Thoracic aorta (tissue), 2 donors: ENCODE measurements around the gene GLP2R. TPM values are rescaled to one million over a fixed set of nuclear protein-coding genes. Genes with fewer than 3 reads are reported as not detected.

Source experiments
- ATAC-seq: fragments of 150-250 bp; one replicate; pipeline ENCODE4 v1.8.0; 2017; ENCODE audit warnings: low read depth; ENCODE audit not compliant: insufficient number of reproducible peaks, low FRiP score
- DNase-seq: peaks from one replicate; pipeline ENCODE4 v3.0.0-alpha.2; 2020; ENCODE audit warnings: low spot score
- H3K27ac ChIP-seq, 2 donors: fragments of 200-600 bp; sonication (generic); 1 replicate in 1 of 2; 2 replicates in 1 of 2; pipeline ENCODE4 v1.5.1; 2016; ENCODE audit warnings: mild to moderate bottlenecking in 2 of 2, moderate library complexity in 2 of 2
- H3K27me3 ChIP-seq: fragments of 200-600 bp; sonication (generic); replicated peaks from 2 replicates; pipeline ENCODE4 v1.6.0; 2016; ENCODE audit warnings: mild to moderate bottlenecking; ENCODE audit not compliant: insufficient read depth
- H3K36me3 ChIP-seq: fragments of 200-600 bp; sonication (generic); one replicate; pipeline ENCODE4 v1.5.1; 2016
- H3K4me1 ChIP-seq, 2 donors: fragments of 200-600 bp; sonication (generic); 1 replicate in 1 of 2; 2 replicates in 1 of 2; pipeline versions ENCODE4 v1.5.1 to v1.6.0; 2016; ENCODE audit warnings: low read depth in 2 of 2, mild to moderate bottlenecking in 1 of 2; ENCODE audit not compliant: control insufficient read depth in 1 of 2
- H3K4me3 ChIP-seq: fragments of 200-600 bp; sonication (generic); 2 replicates; pipeline ENCODE4 v1.5.1; 2016; ENCODE audit warnings: mild to moderate bottlenecking
- H3K9me3 ChIP-seq: fragments of 200-600 bp; sonication (generic); 2 replicates; pipeline ENCODE4 v1.5.1; 2016
- CTCF ChIP-seq: fragments of 200-600 bp; sonication (generic); IDR thresholded peaks from one replicate; pipeline ENCODE4 v1.5.1; 2019; ENCODE audit warnings: antibody characterized with exemption
- total RNA-seq, 2 donors: library from RNA; depleted of rRNA; stranded (reverse); fragments of >200 nt; gene quantifications; one replicate each; pipeline versions ENCODE4 v1.1.0 to v1.2.3, GENCODE V29; 2016

Gene GLP2R
- total RNA-seq, 2 donors from 2014 or later, result 2.3 TPM; not detected in 1

- Histone ChIP-seq H3K27me3 (no peaks in the 10 kb centered on the region), H3K4me1 (no peaks in the 10 kb centered on the region), H3K27ac (no peak overlapping the region), H3K9me3 (peaks cover 3% of the 10 kb centered on the region), H3K4me3 (no peak overlapping the region), H3K36me3 (no peaks in the 10 kb centered on the region)
- DNase-seq (no peak), ATAC-seq (no peak)
- no peak for TF ChIP-seq CTCF
Observed at GRCh38 chr17:9886141-9886930, 60.6 kb downstream of the GLP2R start.

GRCh38 chr17:9887508-9887907 is 61.8 kb downstream of the GLP2R start:
- no peak overlapping the region for H3K4me3 ChIP-seq
- no peak for TF ChIP-seq CTCF

GRCh38 chr17:9890124-9890523 is 64.4 kb downstream of the GLP2R start:
- H3K36me3 ChIP-seq, result no peaks in the 10 kb centered on the region
- no peaks in the 10 kb centered on the region for H3K4me1 ChIP-seq
- no peaks in the 10 kb centered on the region for H3K9me3 ChIP-seq
- TF ChIP-seq CTCF, result peak; percentile 41
- H3K27ac ChIP-seq, result no peak overlapping the region
- no peak for DNase-seq
- ATAC-seq, result no peak
- no peaks in the 10 kb centered on the region for H3K27me3 ChIP-seq
- H3K4me3 ChIP-seq, result no peak overlapping the region

More at GRCh38 chr17:9887508-9887907, 61.8 kb downstream of the GLP2R start:
- H3K36me3 ChIP-seq, result no peaks in the 10 kb centered on the region
- no peaks in the 10 kb centered on the region for H3K4me1 ChIP-seq
- H3K27me3 ChIP-seq, result no peaks in the 10 kb centered on the region
- no peak overlapping the region for H3K27ac ChIP-seq
- DNase-seq (no peak), ATAC-seq (no peak)
- peaks cover 3% of the 10 kb centered on the region for H3K9me3 ChIP-seq

GRCh38 chr17:9893411-9894012 is 67.8 kb downstream of the GLP2R start:
- H3K27me3 ChIP-seq, result no peaks in the 10 kb centered on the region
- no peaks in the 10 kb centered on the region for H3K36me3 ChIP-seq
- ATAC-seq (no peak), DNase-seq (no peak)
- H3K27ac ChIP-seq, result no peak overlapping the region
- no peak overlapping the region for H3K4me3 ChIP-seq
- H3K9me3 ChIP-seq, result no peaks in the 10 kb centered on the region
- H3K4me1 ChIP-seq, result no peaks in the 10 kb centered on the region
- TF ChIP-seq CTCF, result no peak

DNA sequence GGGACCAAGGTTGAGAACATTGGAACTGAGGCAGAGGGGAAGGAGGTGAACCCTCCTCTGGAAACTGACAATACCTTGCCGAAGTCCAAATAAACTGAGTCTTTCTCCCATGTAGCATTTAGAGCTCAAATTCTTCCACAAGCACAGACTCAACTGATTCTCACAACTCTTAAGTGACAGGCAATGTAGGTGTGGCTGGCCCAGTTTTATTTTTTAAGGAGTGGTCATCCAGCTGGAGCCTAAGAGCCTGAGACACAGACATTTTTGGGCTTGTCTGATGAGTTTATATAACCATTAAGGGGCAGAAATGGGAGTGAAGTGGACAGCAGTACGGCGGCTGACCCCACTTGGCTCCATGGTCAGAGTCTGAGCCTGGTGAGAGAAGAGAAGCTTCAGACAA is 68.5 kb downstream of the GLP2R start:
- Histone ChIP-seq H3K9me3 (no peaks in the 10 kb centered on the region), H3K27ac (no peak overlapping the region), H3K36me3 (no peaks in the 10 kb centered on the region), H3K27me3 (no peaks in the 10 kb centered on the region), H3K4me3 (no peak overlapping the region), H3K4me1 (no peaks in the 10 kb centered on the region)
- DNase-seq, result no peak
- TF ChIP-seq CTCF, result no peak
- no peak for ATAC-seq
